Measurements from ENCODE around the gene ZNF580.

- TF ChIP-seq CTCF (IDR thresholded peaks at IDR 0.05; ENCODE audit: poor library complexity): no peak
- TF ChIP-seq EZH2phosphoT487 (IDR thresholded peaks at IDR 0.05; ENCODE audit: low read depth, severe bottlenecking, unreplicated experiment): no peak
- TF ChIP-seq EZH2 (IDR thresholded peaks at IDR 0.05; ENCODE audit: borderline replicate concordance): no peak
Observed at GRCh38 chr19:55675661-55676354, 35.0 kb downstream of the ZNF580 start.
